NCI-H146 treated with DMSO at 0.1 percent for 48 hours (cell line): ENCODE measurements around the gene FRMD4A.

Experiments
- DNase-seq: peaks from one replicate; lab custom pipeline; 2025; ENCODE audit not compliant: unreplicated experiment; lab: John Stamatoyannopoulos, UW

The FRMD4A gene

DNA sequence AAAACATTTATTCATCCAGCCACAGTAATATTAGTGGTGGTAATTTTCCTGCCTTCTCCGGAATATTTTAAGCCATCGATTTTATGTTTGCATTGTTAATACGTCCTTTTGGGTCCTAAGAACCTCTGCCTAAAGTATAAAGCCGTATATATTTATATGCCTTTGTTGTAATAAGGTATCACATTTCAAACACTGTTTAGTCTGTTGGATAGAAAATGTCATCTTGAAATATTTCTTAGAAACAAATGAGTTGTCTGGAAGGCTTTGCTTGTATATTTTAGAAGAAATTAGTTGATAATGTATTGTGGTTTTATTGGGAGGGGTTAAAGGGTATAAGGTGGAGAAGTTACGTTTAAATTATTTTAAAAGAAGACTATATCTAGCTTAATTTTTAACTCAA, 732.8 kb downstream of the FRMD4A start:
- DNase-seq = no peak

DNA sequence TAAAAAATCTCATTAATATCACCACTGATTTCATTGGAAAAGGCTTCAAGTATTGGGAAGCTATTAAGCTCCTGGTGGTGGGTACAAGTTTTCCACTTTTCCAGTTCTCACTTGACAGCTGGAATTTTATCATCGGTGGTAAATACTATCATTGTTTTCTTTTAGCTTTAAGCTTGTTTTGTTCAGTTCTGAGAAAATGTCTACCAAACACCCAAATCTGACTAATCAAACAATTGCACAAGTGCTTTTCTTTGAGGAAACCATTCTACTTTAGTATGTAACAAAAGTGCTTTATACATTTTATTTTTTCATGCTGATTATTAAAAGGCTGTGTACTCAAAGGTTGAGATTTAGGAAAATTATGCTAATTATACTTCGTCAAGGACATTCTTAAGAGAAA, 736.1 kb downstream of the FRMD4A start:
- no peak for DNase-seq
